HG02884 (cell line): ENCODE data around the gene SMIM28.

ENCODE experiments used
- ATAC-seq: cut with Tn5 transposase; IDR thresholded peaks from one replicate; pipeline ENCODE4 v1.9.1; 2021; ENCODE audit warnings: mild to moderate bottlenecking, moderate library complexity; ENCODE audit not compliant: unreplicated experiment

Gene SMIM28

DNA sequence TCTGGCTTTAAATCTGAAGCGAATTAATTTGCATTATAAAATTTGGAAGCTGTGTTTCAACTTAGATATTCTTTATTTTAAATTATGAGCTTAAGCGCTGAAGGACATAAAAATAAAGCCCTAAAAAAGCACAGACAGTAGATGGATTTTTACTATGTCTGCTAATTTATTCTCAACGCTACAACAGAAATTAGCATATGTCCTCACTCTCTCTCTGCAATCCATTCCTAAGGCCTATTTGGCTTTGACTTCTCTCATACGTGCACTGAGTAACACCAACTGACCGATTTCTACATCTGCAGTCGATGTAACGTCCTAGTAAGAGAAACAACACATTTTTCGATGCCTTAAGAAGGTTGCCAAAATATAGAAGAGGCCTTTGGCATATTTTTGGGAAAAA, 50.0 kb downstream of the SMIM28 start:
- no peak for ATAC-seq

DNA sequence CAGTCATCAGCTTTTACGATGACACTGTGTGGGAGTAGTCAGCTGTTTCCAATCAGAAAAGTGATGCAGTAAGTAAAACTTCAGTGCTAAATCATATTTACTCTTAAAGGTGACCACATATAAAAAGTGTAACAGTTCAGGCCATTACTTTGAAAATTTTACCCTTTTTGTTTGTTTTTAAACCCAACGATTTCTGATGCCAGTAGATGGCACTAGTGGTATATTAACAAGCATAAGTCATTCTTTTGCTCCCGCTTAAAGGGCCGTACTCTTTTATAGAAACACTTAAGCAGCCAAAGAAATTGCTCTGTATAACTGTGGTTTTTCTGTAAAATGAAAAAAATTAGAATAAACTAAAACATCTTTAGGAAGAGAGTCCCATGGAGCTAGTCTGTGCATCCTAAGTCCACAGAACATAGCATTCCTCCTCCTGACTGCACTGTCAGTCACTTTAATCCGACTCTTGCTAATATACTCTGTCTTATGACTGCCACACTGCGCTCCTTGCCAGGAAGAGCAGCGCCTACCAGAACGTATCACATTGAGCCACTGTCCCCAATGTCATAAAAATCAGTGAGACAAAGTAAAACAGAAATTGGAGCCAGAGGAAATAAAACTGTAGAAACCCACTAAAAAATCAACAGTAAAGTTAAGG, 51.4 kb downstream of the SMIM28 start:
- no peak for ATAC-seq

DNA sequence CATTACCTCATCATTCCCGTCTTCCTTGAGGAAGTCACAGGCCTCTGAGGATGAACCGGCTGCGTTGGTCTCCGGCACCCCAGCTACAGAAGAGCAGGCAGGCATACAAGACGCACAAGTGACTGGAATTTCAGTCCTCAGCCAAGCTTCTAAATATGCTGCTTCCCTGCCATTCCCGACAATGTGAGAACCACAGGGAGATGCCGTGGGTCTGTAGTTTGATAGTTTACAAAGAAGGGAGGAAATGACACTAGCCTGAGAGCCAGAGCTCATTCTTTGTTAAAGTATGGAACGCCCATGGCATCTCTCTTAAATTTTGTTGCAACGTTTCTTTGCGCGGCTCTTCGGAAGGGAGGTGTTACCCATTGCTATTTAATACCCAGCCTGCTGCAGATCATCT, 52.1 kb downstream of the SMIM28 start:
- ATAC-seq = no peak

DNA sequence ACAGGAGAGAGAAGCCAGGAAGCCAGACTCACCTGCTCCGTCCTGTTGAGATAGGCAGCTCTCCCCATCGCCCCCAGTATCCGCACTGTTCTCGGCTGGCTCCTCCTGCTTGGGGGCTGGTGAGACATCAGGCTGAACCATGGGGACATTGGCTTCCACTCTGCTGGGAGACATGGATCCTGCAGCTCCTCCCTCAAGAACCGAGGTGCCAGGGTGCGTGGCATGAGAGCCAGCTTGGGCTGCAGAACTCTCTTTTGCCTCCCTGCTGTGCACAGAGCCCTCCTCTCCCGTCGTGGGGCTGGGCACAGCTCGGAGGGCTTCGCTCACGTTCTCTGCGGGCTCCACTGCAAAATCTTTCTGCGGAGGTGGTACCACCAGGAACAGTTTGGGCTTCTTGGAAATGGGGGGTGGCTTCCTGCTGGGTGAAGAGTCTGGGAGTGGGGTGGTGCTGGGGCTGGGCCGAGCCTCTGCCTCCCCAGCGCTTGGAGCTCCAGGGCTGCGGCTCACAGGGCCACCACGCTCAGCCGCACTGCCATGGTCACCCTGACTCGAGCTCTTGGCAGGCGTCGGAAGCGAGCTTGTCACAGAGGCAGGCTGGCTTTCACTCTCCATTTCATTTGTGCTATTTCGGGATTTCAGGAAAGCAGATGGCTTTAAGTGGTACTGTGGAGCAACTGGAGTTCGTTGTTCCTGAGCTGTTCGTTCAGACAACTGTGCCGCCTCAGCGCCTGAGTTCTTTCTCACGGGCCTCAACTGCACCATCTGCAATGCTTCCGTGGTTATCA, 52.8 kb downstream of the SMIM28 start:
- no peak for ATAC-seq

DNA sequence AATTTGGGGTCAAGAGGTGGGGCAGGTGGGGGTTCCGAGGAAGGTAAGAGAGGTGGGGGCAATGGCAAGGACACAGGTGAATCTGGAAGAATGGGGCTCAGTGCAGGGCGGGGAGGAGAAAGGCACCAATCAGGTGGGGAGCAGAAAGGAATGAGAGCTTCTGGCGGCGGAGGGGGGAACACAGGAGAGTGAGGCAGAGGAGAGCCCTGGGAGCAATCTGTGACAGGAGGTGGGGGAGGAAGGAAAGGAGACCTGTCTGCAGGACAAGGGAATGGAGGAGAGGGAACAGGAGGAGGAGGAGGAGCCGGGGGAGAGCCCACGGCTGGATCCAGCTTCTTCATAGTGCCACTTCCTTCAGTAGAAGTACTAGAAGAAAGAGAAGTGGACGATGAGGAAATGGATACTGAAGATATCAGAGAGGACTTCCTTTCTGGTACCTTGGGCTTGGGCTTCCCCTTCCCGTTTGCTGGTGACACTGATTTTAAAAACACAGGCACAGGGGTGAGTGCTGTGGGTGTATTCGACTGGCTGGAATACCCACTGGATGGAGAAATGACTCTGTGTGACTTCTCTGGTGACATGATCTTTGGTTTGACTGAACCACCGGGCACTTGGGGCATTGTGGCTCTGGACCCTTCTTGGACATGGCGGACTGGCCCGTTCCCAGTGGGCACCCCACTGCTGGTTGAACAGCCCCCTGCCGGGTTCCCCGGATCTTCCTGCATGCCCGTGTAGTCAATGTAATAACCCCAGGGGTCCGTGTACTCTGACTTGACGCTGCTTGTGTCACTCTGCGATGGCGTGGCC, 53.8 kb downstream of the SMIM28 start:
- no peak for ATAC-seq

DNA sequence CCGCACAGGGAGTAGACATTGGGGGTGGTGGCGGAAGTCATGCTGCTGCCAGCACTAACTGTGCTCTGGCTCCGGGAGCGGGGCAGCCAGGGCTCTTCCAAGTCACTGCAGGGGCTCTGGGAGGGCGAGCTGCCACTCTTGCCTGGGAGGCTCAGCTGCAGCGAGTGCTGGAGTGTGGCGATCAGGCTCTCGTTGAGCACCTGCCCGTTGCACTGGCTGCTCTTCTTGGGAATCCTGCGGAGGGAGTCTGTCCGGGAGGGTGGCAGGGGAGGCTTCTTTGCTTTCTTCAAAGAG, 54.3 kb downstream of the SMIM28 start:
- no peak for ATAC-seq
